A673 (cell line): ENCODE measurements around the gene TOM1L2. TPM values are rescaled to one million over a fixed set of nuclear protein-coding genes. Genes with fewer than 3 reads are reported as not detected.

Experiments used
- BruUV-seq: library from RNA; stranded (reverse); fragments of 400-500 nt; replicated peaks from 2 replicates; lab custom pipeline; 2021; lab: Mats Ljungman, UMichigan
- CTCF ChIA-PET: fragments of 300-600 bp; sonication (Branson Sonifier 250); formaldehyde crosslinking; loops from one replicate; lab custom pipeline; 2022; ENCODE audit warnings: antibody characterized with exemption; lab: Charles Lee
- POLR2A ChIA-PET: fragments of 300-600 bp; sonication (Branson Sonifier 250); formaldehyde crosslinking; loops from one replicate; lab custom pipeline; 2022; ENCODE audit warnings: antibody characterized with exemption; ENCODE audit not compliant: low non-redundant PET; lab: Charles Lee
- DNase-seq: peaks from one replicate; pipeline ENCODE4 v3.0.0-alpha.2; 2015; ENCODE audit warnings: low spot score
- H3K27ac ChIP-seq: fragments of 200-600 bp; sonication (generic); 2 replicates; pipeline ENCODE4 v1.5.1; 2016; ENCODE audit warnings: mixed run types, low read depth, mild to moderate bottlenecking, mixed read lengths, antibody characterized with exemption, low read length; ENCODE audit not compliant: poor library complexity, severe bottlenecking
- H3K27me3 ChIP-seq: fragments of 200-600 bp; sonication (generic); replicated peaks from 2 replicates; pipeline ENCODE4 v1.6.1; 2017; ENCODE audit warnings: mixed run types, low read depth, mild to moderate bottlenecking, mixed read lengths, antibody characterized with exemption, low read length; ENCODE audit not compliant: insufficient read depth, poor library complexity
- H3K36me3 ChIP-seq: fragments of 200-600 bp; sonication (generic); 2 replicates; pipeline ENCODE4 v1.6.1; 2016; ENCODE audit warnings: mixed run types, mild to moderate bottlenecking, mixed read lengths, antibody characterized with exemption, low read length; ENCODE audit not compliant: insufficient read depth, poor library complexity, severe bottlenecking
- H3K4me1 ChIP-seq: fragments of 200-600 bp; sonication (generic); 2 replicates; pipeline ENCODE4 v1.6.1; 2017; ENCODE audit warnings: mixed run types, mild to moderate bottlenecking, mixed read lengths, antibody characterized with exemption, low read length; ENCODE audit not compliant: insufficient read depth, poor library complexity, severe bottlenecking
- H3K4me3 ChIP-seq: fragments of 200-600 bp; sonication (generic); 2 replicates; pipeline ENCODE4 v1.5.1; 2016; ENCODE audit warnings: low read depth, mixed run types, mild to moderate bottlenecking, mixed read lengths, low read length; ENCODE audit not compliant: poor library complexity, severe bottlenecking
- H3K9me3 ChIP-seq: fragments of 200-600 bp; sonication (generic); 2 replicates; pipeline ENCODE4 v1.6.1; 2016; ENCODE audit warnings: mixed run types, low read depth, mild to moderate bottlenecking, mixed read lengths, antibody characterized with exemption, low read length; ENCODE audit not compliant: poor library complexity, severe bottlenecking
- CTCF ChIP-seq: fragments of 300-800, 200-600 bp; sonication (generic); conservative IDR thresholded peaks from 2 replicates; pipeline ENCODE4 v1.5.1; 2017; ENCODE audit warnings: low read depth, mild to moderate bottlenecking, antibody characterized with exemption, low read length, moderate library complexity, mixed read lengths
- EZH2 ChIP-seq: fragments of 200-600 bp; sonication (generic); IDR thresholded peaks from 2 replicates; pipeline ENCODE4 v1.6.1; 2017; ENCODE audit warnings: borderline replicate concordance, low read depth, mild to moderate bottlenecking, mixed read lengths, antibody characterized with exemption, low read length; ENCODE audit not compliant: poor library complexity, severe bottlenecking
- intact Hi-C: fragments of 100-400 bp; cut with micrococcal nuclease; formaldehyde crosslinking; loops from one replicate; pipeline ENCODE4 v1.10.0; 2022; ENCODE audit not compliant: unreplicated experiment
- total RNA-seq: library from RNA; stranded (reverse); gene quantifications from 2 replicates; pipeline ENCODE4 v1.2.3, GENCODE V29; 2021

TOM1L2 gene
- total RNA-seq, 1 experiment from 2014 or later: 10.0 TPM

GRCh38 chr17:17899486-17899885 is 72.7 kb downstream of the TOM1L2 start:
- H3K4me1 ChIP-seq: peaks cover 15% of the 10 kb centered on the region
- no peak overlapping the region for H3K4me3 ChIP-seq
- no peak for TF ChIP-seq EZH2
- no peak overlapping the region for H3K27ac ChIP-seq
- ChIA-PET POLR2A (no interaction called here), CTCF (no interaction called here)
- H3K36me3 ChIP-seq: no peaks in the 10 kb centered on the region
- BruUV-seq: no TSS peak
- DNase-seq: no peak
- no peaks in the 10 kb centered on the region for H3K9me3 ChIP-seq
- H3K27me3 ChIP-seq: no peaks in the 10 kb centered on the region
- intact Hi-C loops: no loop called here

DNA sequence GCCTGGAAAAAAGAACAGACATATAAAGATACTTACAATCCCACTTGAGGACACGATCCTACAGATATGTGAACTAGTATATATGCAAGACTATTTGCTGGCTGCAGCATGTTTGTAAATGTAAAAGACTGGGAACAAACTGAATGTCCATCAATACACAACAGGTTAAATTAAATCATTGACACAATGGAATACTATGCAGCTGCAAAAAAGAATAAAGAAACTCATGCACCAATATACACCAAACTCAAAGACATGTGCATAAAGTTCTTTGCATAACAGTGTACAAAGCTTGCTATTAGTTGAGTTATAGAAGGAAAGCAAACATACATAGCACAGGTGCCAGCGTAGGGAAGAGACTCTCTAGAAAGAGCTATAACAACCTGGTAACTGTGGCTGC is 73.5 kb downstream of the TOM1L2 start:
- no peaks in the 10 kb centered on the region for H3K36me3 ChIP-seq
- ChIA-PET CTCF (no interaction called here), POLR2A (no interaction called here)
- intact Hi-C loops: no loop called here
- no peak overlapping the region for H3K27ac ChIP-seq
- H3K4me1 ChIP-seq: peaks cover 15% of the 10 kb centered on the region
- no peak overlapping the region for H3K4me3 ChIP-seq
- no peak for DNase-seq
- H3K9me3 ChIP-seq: no peaks in the 10 kb centered on the region
- H3K27me3 ChIP-seq: no peaks in the 10 kb centered on the region
- TF ChIP-seq CTCF (no peak), EZH2 (no peak)
- BruUV-seq: no TSS peak

GRCh38 chr17:17897442-17897841 is 74.8 kb downstream of the TOM1L2 start:
- H3K9me3 ChIP-seq: no peaks in the 10 kb centered on the region
- intact Hi-C loops: no loop called here
- TF ChIP-seq CTCF (no peak), EZH2 (no peak)
- no peak overlapping the region for H3K4me3 ChIP-seq
- ChIA-PET CTCF (no interaction called here), POLR2A (no interaction called here)
- no peaks in the 10 kb centered on the region for H3K27me3 ChIP-seq
- peaks cover 15% of the 10 kb centered on the region for H3K4me1 ChIP-seq
- no peaks in the 10 kb centered on the region for H3K36me3 ChIP-seq
- BruUV-seq: no TSS peak
- H3K27ac ChIP-seq: no peak overlapping the region
- DNase-seq: no peak

- intact Hi-C loops: no loop called here
- Histone ChIP-seq H3K4me1 (peaks cover 15% of the 10 kb centered on the region), H3K27ac (no peak overlapping the region), H3K27me3 (no peaks in the 10 kb centered on the region), H3K9me3 (no peaks in the 10 kb centered on the region), H3K4me3 (no peak overlapping the region), H3K36me3 (no peaks in the 10 kb centered on the region)
- TF ChIP-seq CTCF (no peak), EZH2 (no peak)
- ChIA-PET CTCF (no interaction called here), POLR2A (no interaction called here)
- no peak for DNase-seq
- BruUV-seq: no TSS peak
Observed at GRCh38 chr17:17896746-17897145, 75.5 kb downstream of the TOM1L2 start.
